SKM-1 (cell line): ENCODE measurements around the gene SMC3.

Source experiments
- DNase-seq: peaks from one replicate; lab custom pipeline; 2025; ENCODE audit not compliant: unreplicated experiment; lab: John Stamatoyannopoulos, UW

Gene SMC3

GRCh38 chr10:110643653-110644597, 76.4 kb downstream of the SMC3 start, which contains the start of gene RBM20:
TSS of gene RBM20 (plus strand) at chr10:110644336. CDS start at chr10:110644455, 119 bp downstream.
- DNase-seq, result no peak

- DNase-seq, result no peak
Observed at GRCh38 chr10:110644598-110645462, 77.3 kb downstream of the SMC3 start.

GRCh38 chr10:110646417-110647135, 79.1 kb downstream of the SMC3 start:
- DNase-seq, result no peak

- no peak for DNase-seq
Observed at GRCh38 chr10:110647136-110647430, 79.6 kb downstream of the SMC3 start.

- DNase-seq, result no peak
Observed at GRCh38 chr10:110648692-110649346, 81.3 kb downstream of the SMC3 start.

- DNase-seq, result no peak
Observed at GRCh38 chr10:110649347-110650264, 82.1 kb downstream of the SMC3 start.

GRCh38 chr10:110650265-110650668, 82.8 kb downstream of the SMC3 start:
- no peak for DNase-seq

- no peak for DNase-seq
Observed at GRCh38 chr10:110651044-110651958, 83.8 kb downstream of the SMC3 start.

GRCh38 chr10:110652475-110653118, 85.1 kb downstream of the SMC3 start:
- no peak for DNase-seq
